HG03039 (cell line): Measurements from ENCODE around the gene RASGRP2.
"Not testable (repeated sequence)": the region's sequence is repeated elsewhere in the genome, so short reads cannot be mapped to it uniquely, and the experiment has no call there.

Experiments used
- ATAC-seq: cut with Tn5 transposase; IDR thresholded peaks from one replicate; pipeline ENCODE4 v1.9.1; 2021; ENCODE audit warnings: mild to moderate bottlenecking, moderate library complexity; ENCODE audit not compliant: unreplicated experiment

RASGRP2 gene

GRCh38 chr11:64701956-64702355, 42.0 kb downstream of the RASGRP2 start:
- not testable (repeated sequence) for ATAC-seq

DNA sequence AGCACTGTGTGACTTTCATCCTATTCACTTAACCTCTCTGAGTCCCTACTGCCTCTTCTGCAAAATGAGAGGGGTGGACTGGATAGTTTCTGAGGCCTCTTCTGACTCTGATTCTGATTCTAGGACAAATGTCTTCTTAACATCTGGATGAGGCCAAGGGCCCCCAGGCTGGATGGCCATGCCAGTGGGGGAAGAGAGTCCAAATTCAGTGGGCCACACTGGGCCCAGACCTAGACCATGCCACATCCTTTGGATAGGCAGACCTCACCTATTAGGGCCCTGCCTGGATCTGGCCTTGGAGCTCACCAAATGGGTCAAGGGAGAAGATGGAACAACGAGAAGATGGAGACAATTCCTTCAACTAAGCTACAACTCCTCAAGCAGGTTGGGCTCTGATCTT, 45.5 kb downstream of the RASGRP2 start:
- no peak for ATAC-seq

- ATAC-seq: no peak
Measured at GRCh38 chr11:64697663-64698375, 46.1 kb downstream of the RASGRP2 start.

DNA sequence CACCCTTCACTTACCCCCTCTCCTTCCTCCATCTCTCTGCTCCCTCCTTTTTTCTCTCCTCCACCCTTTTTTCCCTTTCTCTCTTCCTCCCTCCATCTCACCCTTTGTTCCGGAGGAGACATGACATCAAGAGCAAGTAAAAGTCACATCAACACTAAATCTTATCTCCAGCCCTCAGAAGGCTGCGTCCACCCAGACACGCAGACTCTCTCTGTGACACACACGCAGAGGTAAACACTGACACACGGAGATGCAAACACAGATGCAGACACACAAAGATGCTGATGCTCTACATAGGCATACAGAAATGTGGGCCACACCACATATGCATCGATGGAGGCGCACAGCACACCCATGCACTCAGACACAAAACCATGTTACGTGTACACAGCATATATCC, 47.9 kb downstream of the RASGRP2 start:
- no peak for ATAC-seq

GRCh38 chr11:64695548-64695947, 48.4 kb downstream of the RASGRP2 start:
- ATAC-seq: no peak

- no peak for ATAC-seq
Measured at GRCh38 chr11:64694821-64695365, 49.0 kb downstream of the RASGRP2 start.

DNA sequence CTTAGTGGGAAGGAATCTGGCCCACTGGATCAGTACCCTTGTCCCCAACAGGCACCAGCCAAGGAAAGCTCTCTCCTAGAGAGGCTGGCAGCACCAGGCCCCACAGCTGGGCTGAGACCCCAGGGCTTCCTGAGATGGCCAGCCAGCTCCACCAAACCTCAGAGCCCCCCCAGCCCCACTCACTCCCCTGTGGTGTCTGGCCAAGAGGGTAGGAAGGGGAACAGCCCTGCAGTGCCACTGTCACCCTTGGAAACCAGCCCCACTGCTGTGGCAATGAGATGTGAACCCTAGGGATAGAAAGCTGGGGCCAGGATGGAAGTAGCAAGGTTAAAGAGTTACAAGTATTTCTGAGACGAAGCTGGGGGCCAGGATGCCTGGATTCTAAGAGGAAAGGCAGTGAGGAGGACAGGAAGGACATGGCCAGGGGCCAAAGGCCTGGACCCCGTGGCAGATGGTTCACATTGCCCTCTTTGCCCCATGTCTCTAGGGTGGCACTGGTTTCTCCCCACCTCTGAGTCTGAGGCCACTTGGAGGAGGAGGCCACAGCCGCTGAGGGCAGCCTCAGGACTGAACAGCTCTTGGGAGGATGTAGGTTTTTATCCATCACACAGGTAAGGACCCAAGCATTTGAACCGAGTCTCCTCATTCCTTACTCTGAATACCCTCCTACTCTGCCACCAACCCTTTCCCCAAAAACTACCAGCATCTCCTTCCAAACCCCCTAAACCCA, 49.8 kb downstream of the RASGRP2 start:
- ATAC-seq: no peak

GRCh38 chr11:64692764-64693331, 51.1 kb downstream of the RASGRP2 start:
- ATAC-seq: no peak

GRCh38 chr11:64691543-64691942, 52.4 kb downstream of the RASGRP2 start:
- no peak for ATAC-seq

DNA sequence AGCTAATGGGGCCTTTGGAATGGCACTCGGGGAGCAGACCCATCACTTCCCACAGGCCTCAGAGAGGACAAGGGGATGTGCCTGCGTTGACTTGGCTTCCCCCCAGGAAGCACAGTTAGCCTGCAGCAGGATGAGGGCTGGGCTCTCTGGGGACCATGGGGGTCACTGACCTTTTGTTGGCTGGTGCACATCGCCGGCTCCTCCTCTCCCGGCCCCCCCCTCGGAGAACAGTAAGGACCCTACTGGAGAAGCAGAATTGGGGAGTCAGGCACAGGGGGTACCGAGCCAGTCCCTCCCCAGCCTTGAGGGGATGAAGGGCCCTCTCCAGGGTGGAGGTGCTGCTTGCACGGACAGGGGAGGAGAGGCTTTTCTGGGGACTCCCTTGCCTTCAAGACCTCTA, 53.7 kb downstream of the RASGRP2 start:
- no peak for ATAC-seq

GRCh38 chr11:64688534-64688982, 55.4 kb downstream of the RASGRP2 start:
- no peak for ATAC-seq

GRCh38 chr11:64687643-64688533, 56.1 kb downstream of the RASGRP2 start:
- ATAC-seq: no peak

DNA sequence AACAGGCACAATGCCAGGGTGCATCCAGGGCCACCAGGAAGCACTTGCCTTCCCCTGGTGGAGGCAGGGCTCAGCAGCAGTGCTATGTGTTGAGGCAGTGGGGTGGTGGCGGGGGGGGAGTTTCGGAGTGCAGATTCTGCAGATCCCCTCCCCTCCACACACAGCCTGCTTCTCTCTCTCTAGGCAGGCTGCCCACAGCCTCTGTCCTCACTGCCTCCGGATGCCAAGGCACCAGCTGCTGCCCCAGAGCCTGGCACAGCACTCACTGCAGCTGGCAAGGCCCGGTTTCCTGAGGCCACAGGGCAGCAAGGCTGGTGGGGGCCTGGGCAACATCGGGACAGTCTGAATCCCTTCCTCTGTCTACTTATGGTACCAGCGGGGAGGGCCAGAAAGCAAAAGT, 56.7 kb downstream of the RASGRP2 start:
- ATAC-seq: no peak

GRCh38 chr11:64686466-64687170, 57.3 kb downstream of the RASGRP2 start:
- no peak for ATAC-seq

GRCh38 chr11:64685536-64685935, 58.4 kb downstream of the RASGRP2 start:
- ATAC-seq: no peak

- no peak for ATAC-seq
Measured at GRCh38 chr11:64684357-64684756, 59.6 kb downstream of the RASGRP2 start.

DNA sequence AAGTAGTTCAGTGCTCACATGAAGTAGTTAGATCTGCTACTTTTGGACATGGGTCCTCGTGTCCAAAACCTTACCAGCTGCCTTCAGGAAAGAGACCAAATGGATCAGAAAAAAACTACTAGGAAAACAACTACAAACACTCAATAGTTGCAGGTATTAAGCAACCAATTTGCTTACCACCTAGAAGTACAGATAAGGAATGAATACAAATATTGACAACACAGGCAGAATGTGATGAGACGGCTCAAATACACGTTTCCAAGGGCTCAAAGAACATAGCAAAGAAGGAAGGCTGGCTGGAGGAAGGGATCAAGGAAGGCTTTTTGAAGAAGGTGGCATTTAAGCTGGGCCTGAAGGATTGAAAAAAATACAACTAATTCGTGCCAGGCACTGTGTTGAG, 62.8 kb downstream of the RASGRP2 start:
- no peak for ATAC-seq

DNA sequence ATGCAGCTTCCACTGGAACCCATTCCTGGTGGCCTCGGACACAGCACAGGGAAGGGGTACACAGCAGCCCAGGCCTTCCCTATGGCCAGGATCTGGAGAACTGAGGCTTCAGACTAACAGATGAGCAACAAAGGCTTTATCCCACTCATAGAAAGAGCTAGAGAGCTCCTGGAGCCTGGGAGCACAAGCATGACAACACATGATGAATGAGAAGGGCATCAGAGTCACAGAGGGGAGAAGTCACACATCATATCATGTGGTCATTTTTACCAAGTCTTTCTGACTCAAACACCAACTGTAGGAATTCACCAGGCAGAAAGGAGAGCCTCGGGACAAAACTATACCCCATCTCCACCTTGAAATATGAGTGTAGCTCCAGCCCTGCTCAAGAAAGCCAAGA, 64.1 kb downstream of the RASGRP2 start:
- no peak for ATAC-seq

DNA sequence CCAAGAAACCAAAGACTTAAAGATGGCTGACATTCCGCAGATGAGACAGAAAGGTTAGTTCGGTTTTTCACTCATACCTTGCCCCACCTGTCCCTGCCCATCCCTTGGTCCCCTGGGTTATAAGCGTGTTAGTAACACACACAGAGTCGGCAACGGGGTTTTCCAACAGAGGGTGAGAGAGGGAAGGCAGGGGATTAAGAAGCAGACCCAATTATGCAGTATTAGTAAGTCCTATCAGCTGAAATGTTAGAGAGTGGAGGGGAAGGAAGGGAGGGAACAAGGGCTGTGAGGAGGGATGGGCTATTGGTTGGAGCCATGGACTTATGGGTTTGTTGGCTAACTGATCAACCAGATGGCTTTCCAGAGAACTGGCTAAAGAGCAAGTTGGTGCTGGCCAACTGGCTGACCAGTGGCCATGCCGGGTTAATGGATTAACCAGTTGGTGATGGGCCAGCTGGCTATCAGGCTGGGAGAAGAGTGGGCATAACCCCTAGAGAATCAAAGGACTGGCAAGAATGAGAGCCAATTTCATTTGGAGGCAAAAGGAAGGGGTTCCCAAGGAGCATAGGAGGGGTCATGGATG, 66.4 kb downstream of the RASGRP2 start:
- no peak for ATAC-seq
